T47D (cell line): Measurements from ENCODE around the gene FBXW8.

Source experiments
- DNase-seq, 2 experiments: peaks; one replicate each; pipeline versions ENCODE4 v3.0.0 to v3.0.0-alpha.2; 2011 to 2012; ENCODE audit warnings: low read depth in 1 of 2, low spot score in 1 of 2
- JUND ChIP-seq: IDR thresholded peaks from 2 replicates; pipeline ENCODE4 v1.6.1; 2012; ENCODE audit warnings: low read depth
- in situ Hi-C: cut with HindIII; loops from 2 replicates; pipeline ENCODE4 v1.10.0; 2016; ENCODE audit warnings: low sequenced_read_pairs, low pct_unique_long_range_greater_than_20kb

FBXW8 gene

GRCh38 chr12:117080661-117081144 lies 170.0 kb downstream of the FBXW8 start:
- no peak for DNase-seq
- no peak for TF ChIP-seq JUND

More at GRCh38 chr12:117080661-117081144, 170.0 kb downstream of the FBXW8 start:
- in situ Hi-C loops: no loop called here
